ENCODE data around the gene BHLHA9.

Gene BHLHA9

GRCh38 chr17:1274245-1274608 lies 4.0 kb downstream of the BHLHA9 start:
- H2AFZ ChIP-seq (ENCODE audit: low read length), result no peak overlapping the region
- H3K4me2 ChIP-seq (ENCODE audit: low read depth, low read length, poor library complexity, severe bottlenecking), result no peak overlapping the region
- TF ChIP-seq EZH2phosphoT487 (IDR thresholded peaks at IDR 0.05; ENCODE audit: borderline replicate concordance) (no peak), CTCF (conservative IDR thresholded peaks at IDR 0.05; ENCODE audit: low read length) (no peak)
- no peak overlapping the region for H3K4me3 ChIP-seq (ENCODE audit: low read length, poor library complexity, severe bottlenecking)
- no peaks in the 10 kb centered on the region for H3K9me3 ChIP-seq (ENCODE audit: insufficient read depth, low read depth, low read length)
- no peaks in the 10 kb centered on the region for H3F3A ChIP-seq (ENCODE audit: low read depth)
- no peak overlapping the region for H3K9ac ChIP-seq (ENCODE audit: low read depth, low read length, poor library complexity, severe bottlenecking)
- no peaks in the 10 kb centered on the region for H3K79me2 ChIP-seq (ENCODE audit: insufficient read depth, low read length)
- no peaks in the 10 kb centered on the region for H3K9me2 ChIP-seq (replicated peaks; ENCODE audit: low read depth, low read length)
- no peaks in the 10 kb centered on the region for H4K20me1 ChIP-seq (ENCODE audit: insufficient read depth, low read length, poor library complexity, severe bottlenecking)
- H3K27me3 ChIP-seq (ENCODE audit: insufficient read depth, low read length, poor library complexity, severe bottlenecking), result no peaks in the 10 kb centered on the region
- no peaks in the 10 kb centered on the region for H3K36me3 ChIP-seq (ENCODE audit: insufficient read depth, low read length)
- peaks cover 5% of the 10 kb centered on the region for H3K4me1 ChIP-seq (ENCODE audit: insufficient read depth, low read length, poor library complexity, severe bottlenecking)

GRCh38 chr17:1275205-1275961 lies 5.1 kb downstream of the BHLHA9 start:
- Histone ChIP-seq H3K4me1 (ENCODE audit: insufficient read depth, low read length, poor library complexity, severe bottlenecking) (peaks cover 4% of the 10 kb centered on the region), H4K20me1 (ENCODE audit: insufficient read depth, low read length, poor library complexity, severe bottlenecking) (no peaks in the 10 kb centered on the region), H3K9ac (ENCODE audit: low read depth, low read length, poor library complexity, severe bottlenecking) (no peak overlapping the region), H2AFZ (ENCODE audit: low read length) (0 out of 2 replicates have a peak overlapping the region, but pooled peaks have one; percentile 66), H3K4me2 (ENCODE audit: low read depth, low read length, poor library complexity, severe bottlenecking) (peak overlapping the region; percentile 63), H3K79me2 (ENCODE audit: insufficient read depth, low read length) (no peaks in the 10 kb centered on the region), H3K4me3 (ENCODE audit: low read length, poor library complexity, severe bottlenecking) (peak overlapping the region; percentile 45), H3K9me2 (replicated peaks; ENCODE audit: low read depth, low read length) (no peaks in the 10 kb centered on the region), H3K36me3 (ENCODE audit: insufficient read depth, low read length) (no peaks in the 10 kb centered on the region), H3F3A (ENCODE audit: low read depth) (no peaks in the 10 kb centered on the region), H3K27me3 (ENCODE audit: insufficient read depth, low read length, poor library complexity, severe bottlenecking) (no peaks in the 10 kb centered on the region), H3K9me3 (ENCODE audit: insufficient read depth, low read depth, low read length) (no peaks in the 10 kb centered on the region)
- TF ChIP-seq EZH2phosphoT487 (IDR thresholded peaks at IDR 0.05; ENCODE audit: borderline replicate concordance) (no peak), CTCF (conservative IDR thresholded peaks at IDR 0.05; ENCODE audit: low read length) (no peak)

DNA sequence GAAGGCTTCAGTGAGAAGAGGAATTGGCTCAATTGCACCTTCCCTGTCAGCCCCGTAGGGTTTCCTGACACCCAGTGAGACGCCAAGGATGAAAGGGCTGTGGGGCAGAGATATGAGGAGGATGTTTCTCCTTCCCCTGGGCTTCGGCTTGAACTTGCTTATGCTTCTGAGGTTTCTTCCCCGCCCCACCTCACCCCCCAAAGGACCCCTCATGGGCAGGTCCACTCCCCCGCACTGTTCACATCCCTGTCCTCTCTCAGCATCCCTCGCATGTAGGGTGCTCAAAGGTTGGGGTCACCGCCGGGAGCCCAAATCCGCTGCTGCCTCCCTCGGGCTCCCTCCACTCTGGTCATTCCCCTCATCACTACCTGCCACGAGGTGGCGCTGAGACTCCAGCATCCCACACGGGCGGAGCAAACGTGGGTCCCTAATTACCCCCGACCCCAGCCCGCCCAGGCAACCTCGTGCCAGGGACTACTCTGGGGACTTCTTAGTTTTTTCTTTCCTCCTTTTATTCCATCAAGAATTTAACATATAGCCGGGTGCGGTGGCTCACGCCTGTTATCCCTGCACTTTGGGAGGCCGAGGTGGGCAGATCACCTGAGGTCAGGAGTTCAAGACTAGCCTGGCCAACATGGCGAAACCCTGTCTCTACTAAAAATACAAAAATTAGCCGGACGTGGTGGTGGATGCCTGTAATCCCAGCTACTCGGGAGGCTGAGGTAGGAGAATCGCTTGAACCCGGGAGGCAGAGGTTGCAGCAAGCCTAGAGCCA lies 5.9 kb downstream of the BHLHA9 start:
- Histone ChIP-seq H3K4me2 (ENCODE audit: low read depth, low read length, poor library complexity, severe bottlenecking) (peak overlapping the region; percentile 63), H2AFZ (ENCODE audit: low read length) (peak overlapping the region; percentile 66; the same call in 1 of the 2 replicates), H3K27me3 (ENCODE audit: insufficient read depth, low read length, poor library complexity, severe bottlenecking) (no peaks in the 10 kb centered on the region), H3K9me2 (replicated peaks; ENCODE audit: low read depth, low read length) (no peaks in the 10 kb centered on the region), H3K9ac (ENCODE audit: low read depth, low read length, poor library complexity, severe bottlenecking) (no peak overlapping the region), H3F3A (ENCODE audit: low read depth) (no peaks in the 10 kb centered on the region), H3K79me2 (ENCODE audit: insufficient read depth, low read length) (no peaks in the 10 kb centered on the region), H3K9me3 (ENCODE audit: insufficient read depth, low read depth, low read length) (no peaks in the 10 kb centered on the region), H4K20me1 (ENCODE audit: insufficient read depth, low read length, poor library complexity, severe bottlenecking) (no peaks in the 10 kb centered on the region), H3K4me1 (ENCODE audit: insufficient read depth, low read length, poor library complexity, severe bottlenecking) (peaks cover 4% of the 10 kb centered on the region), H3K36me3 (ENCODE audit: insufficient read depth, low read length) (no peaks in the 10 kb centered on the region), H3K4me3 (ENCODE audit: low read length, poor library complexity, severe bottlenecking) (peak overlapping the region; percentile 45)
- TF ChIP-seq CTCF (conservative IDR thresholded peaks at IDR 0.05; ENCODE audit: low read length) (peak; percentile 80), EZH2phosphoT487 (IDR thresholded peaks at IDR 0.05; ENCODE audit: borderline replicate concordance) (no peak)

All from Loucy (cell line).